Stimulated activated CD4-positive, alpha-beta T cell treated with anti-CD3 and anti-CD28 coated beads, Interleukin-4, amount 100 ng/mL, for 48 hours (primary cell): ENCODE results near the gene ZNF653.
A peak's percentile ranks its signal among the peaks of the same experiment; 100 is the strongest.
"Not testable (repeated sequence)": the region's sequence is repeated elsewhere in the genome, so short reads cannot be mapped to it uniquely, and the experiment has no call there.

ENCODE experiments used
- DNase-seq, 2 donors: peaks; one replicate each; pipeline ENCODE4 v3.0.0-alpha.2; 2020; ENCODE audit warnings: low read depth in 2 of 2

The ZNF653 gene

GRCh38 chr19:11456659-11457058 is 49.0 kb downstream of the ZNF653 start:
- no peak for DNase-seq

- not testable (repeated sequence) for DNase-seq
These were observed 50.4 kb downstream of the ZNF653 start for GRCh38 chr19:11455233-11455554.

- DNase-seq: no peak
These were observed 51.9 kb downstream of the ZNF653 start for GRCh38 chr19:11453468-11454341.

- DNase-seq: no peak
These were observed 52.9 kb downstream of the ZNF653 start for GRCh38 chr19:11452620-11453310.

DNA sequence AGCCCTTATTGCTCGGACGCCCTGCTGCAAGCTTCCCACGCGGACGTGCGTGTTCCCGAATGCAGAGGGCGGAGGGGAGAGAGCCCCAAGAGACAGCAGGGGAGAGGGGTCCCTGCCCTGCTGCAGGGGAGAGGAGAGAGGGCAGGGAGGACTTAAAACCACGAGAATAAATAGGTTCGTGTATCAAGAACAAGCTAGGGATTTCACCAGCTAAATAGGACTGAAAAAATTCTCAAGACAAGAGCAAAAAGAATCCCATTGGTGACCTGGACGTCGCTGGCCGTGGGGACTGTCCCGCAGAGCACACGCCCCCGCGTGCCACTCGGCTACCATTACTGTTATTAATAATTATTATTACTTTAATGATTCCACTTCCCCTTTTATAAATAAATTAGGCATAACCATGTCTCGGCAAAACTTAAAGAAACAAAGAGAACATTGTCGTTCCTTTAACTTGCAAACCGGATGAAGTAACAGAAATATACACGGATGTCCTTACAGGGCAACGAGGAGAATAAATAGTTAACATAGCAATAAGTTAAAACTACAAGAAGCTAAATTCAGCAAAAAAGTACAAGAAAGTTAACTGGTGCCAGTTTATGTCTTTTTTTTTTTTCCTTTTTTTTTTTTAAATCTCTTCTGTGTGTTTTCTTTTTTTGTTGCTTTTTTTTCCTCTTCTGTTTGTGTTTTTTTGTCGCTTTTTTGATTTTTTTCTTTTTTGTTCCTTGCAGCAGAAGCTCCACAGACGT is 53.6 kb downstream of the ZNF653 start:
- no peak for DNase-seq

DNA sequence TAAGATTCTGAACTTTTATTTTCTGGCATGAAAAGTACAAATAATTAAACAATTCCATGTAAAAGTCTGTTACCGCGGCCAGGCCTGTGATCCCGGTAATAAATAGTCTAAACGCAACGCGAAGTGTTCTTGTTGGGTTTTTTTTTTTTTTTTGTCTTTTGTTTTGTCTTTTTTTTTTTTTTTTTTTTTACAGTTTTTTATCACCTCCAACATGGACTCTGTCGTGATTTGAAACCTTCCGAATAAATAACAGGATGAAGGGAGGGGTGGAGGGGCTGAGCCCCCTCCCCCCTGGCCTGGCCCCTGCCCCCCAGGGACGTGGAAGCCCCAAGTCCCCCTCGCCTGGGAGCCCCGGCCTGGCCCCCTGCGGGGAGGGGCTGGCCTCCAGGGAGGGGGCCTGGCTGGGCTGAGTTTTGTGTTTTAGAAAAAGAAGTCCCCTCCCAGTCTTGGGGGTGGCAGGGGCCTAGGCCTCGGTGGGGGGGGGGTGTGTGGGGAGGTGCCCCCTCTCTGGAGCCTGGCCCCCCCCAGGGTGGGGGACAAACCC is 54.2 kb downstream of the ZNF653 start:
- no peak for DNase-seq

DNA sequence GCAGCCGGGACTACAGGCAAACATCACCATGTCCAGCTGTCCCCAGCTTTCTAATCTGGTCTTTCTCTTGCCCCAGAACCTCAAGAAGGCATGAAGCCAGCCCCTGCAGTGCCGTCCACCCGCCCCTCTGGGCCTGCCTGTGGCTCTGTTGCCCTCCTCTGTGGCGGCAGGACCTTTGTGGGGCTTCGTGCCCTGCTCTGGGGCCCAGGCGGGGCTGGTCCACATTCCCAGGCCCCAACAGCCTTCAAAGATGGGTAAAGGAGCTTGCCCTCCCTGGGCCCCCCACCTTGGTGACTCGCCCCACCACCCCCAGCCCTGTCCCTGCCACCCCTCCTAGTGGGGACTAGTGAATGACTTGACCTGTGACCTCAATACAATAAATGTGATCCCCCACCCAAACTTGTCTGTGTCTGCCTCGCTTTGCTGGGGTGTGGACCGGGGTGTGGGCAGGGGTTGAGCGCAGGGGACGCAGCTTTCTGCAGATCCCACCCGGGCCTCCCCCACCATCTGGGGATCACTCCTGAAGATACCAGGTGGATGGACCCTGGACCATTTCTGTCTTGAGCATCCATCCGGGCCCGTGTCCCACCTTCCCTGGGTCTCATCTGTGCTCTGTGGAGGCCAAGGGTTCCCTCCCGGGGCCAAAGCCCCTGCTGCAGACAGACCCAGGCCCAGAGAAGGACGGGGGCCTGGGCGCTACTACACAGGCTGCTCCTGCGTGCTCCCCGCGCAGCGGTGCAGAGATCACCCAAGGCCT is 54.9 kb downstream of the ZNF653 start:
- DNase-seq: no peak

DNA sequence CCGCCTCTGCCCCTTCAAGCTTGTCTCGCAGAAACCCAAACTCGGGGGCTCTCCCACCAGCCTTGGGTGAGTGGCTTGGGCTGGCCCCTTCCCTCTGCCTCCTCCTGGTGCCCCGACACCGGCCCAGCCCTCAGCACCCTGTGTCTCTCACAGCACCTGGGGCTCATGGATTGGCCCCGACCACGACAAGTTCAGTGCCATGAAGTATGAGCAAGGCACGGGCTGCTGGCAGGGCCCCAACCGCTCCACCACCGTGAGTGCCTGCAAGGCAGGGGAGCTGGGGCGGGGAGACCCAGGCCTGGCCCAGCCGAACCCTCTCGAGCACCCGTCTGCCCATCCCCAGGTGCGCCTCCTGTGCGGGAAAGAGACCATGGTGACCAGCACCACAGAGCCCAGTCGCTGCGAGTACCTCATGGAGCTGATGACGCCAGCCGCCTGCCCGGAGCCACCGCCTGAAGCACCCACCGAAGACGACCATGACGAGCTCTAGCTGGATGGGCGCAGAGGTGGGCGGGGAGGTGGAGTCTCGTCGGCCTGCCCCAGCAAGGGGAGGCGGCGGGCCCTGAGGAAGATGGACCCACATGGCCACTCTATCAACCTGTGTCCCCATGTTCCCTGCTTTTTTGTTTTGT is 56.6 kb downstream of the ZNF653 start:
- DNase-seq: no peak

DNA sequence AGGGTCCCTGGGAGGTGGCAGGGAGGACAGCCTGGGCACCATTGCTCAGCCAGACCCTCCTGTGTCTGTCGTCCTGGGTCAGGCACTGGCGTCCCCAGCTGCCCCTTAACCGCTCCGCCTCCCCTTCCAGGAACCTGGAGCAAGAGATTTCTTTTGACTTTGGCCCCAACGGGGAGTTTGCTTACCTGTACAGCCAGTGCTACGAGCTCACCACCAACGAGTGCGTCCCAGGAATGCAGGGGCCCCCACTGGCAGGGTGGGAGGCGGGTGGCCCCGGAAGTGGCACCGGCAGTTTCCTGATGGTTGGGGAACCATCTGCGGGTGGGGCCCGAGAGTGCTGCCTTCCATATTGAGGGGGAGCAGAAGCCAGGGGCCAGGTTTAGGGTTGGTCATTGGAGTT is 57.2 kb downstream of the ZNF653 start:
- no peak for DNase-seq

DNA sequence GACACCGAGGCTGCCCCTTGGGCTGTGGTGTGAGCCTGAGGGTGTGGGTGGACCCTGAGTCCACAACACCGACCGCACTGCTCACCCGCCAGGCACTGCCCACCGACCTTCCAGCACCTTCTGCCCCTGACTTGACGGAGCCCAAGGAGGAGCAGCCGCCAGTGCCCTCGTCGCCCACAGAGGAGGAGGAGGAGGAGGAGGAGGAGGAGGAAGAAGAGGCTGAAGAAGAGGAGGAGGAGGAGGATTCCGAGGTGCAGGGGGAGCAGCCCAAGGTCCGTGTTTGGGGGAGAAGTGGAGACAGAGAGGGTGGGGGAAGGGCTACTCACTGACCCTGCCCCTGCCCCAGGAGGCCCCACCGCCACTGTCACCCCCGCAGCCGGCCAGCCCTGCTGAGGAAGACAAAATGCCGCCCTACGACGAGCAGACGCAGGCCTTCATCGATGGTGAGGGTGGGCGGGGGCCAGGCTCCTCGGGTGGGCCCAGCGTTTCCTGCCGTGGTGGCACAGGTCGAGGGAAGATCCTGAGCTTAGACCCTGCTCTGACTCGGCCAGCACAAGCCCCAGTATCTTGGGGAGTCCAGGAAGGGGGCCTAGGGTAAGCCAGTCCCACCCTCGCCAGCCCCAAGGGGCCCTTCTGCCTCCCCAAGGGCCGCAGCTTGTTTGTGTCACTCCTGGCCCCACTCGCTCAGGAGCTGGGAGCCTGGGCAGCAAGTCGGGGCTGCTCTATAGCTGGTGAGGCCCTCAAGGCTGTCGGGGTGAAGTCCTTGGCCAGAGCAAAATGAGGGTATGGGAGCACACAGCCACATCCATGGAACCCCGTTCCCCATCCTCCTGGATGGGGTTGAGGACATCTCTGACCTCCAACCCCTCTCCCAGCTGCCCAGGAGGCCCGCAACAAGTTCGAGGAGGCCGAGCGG is 58.0 kb downstream of the ZNF653 start:
- no peak for DNase-seq

DNA sequence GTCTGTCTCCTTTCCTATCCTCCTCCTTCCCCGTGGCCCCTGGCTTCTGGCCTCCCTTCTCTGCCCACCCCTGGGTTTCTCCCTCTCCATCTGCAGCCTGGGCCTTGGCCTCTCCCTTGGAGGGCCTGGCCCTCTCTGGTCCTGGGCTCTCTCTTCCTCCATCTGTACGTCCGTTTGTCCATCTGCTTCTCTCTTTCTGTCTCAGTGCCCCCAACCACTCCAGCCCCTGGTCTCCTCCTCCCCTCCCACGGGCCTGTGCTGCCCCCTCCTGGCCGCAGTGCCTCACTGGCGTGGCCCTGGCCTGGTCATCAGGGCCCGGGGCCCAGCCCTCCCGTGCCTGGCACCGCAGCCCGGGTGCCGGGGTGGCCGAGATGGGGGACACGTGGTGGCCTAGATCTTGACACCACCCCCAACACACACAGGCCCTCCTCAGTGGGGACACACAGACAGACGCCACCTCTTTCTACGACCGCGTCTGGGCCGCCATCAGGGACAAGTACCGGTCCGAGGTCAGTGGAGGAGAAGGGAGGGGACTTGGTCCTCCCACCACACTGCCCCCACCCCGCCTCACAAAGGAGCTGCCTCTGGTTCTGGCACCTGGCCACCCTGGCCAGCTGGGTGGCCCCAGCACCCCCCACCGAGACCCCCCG is 58.9 kb downstream of the ZNF653 start:
- peak; percentile 16 to 40 for DNase-seq

- DNase-seq: no peak
These were observed 59.4 kb downstream of the ZNF653 start for GRCh38 chr19:11446271-11446651.

- DNase-seq: no peak
These were observed 60.5 kb downstream of the ZNF653 start for GRCh38 chr19:11445141-11445540.

DNA sequence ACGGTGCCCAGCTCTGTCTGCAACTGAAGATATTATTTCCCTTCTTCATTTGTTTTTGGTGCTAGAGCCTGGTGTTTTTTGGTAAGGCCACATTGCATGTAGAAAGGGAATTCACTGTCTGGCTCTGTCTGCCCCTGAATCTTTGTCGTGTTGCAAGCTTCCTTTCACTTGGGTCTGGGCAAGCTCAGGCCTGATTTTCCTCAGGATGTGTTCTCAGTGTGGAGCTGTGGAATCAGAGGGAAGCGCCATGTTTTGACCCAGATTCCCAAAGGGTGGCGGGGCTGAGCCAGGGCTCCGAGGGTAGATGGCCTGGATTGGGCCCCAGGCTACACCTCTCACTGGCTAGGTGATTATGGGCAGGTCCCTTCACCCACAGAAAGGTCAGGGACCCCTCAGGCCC is 61.6 kb downstream of the ZNF653 start:
- no peak for DNase-seq

GRCh38 chr19:11437955-11438354 is 67.7 kb downstream of the ZNF653 start:
- no peak for DNase-seq

GRCh38 chr19:11435833-11436313 is 69.8 kb downstream of the ZNF653 start:
- DNase-seq: no peak

DNA sequence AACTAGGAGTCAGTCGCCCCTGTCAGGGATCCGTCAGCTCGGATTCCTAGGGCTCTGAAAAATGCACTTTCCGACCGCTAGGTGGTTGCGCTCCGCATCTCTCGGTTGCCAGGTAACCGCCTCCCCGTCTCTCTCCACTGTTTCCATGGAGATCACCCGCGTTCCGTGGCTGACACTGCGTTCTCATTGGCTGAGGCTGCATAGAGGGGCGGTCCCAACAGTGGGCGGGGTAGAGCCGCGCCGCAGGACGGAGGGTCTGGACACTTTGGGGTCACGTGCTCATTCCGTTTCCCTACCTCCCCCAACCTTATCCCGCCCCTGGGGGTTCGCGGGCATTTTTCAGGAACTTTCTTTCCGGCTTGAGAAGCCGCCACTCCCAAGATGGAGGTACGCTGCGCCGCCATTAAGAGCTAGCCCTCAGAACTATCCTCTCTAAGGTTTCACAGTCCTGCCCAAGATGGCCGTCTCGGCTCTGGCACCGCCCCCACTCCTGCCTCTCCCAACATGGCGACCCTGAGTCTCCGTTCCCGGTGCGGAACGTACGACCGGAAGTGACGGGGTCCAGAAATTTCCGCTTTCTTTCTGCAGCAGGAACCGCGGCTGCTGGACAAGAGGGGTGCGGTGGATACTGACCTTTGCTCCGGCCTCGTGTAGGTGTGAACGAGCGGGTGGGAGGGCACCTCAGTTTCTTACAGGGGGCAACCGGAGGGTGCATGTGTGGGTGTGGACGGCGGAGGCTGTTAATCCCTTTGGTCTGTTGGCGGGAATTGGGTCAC is 70.4 kb downstream of the ZNF653 start, which contains the start of the genes ODAD3 and PRKCSH:
ODAD3 (minus strand) TSS at position 65 of the 776 bp plus-strand sequence. CDS start 105 bp downstream, outside the sequence.
PRKCSH (plus strand) TSS at position 579 of the 776 bp plus-strand sequence. CDS start 483 bp downstream, outside the sequence.
- peak; percentile 97 to 99 for DNase-seq

DNA sequence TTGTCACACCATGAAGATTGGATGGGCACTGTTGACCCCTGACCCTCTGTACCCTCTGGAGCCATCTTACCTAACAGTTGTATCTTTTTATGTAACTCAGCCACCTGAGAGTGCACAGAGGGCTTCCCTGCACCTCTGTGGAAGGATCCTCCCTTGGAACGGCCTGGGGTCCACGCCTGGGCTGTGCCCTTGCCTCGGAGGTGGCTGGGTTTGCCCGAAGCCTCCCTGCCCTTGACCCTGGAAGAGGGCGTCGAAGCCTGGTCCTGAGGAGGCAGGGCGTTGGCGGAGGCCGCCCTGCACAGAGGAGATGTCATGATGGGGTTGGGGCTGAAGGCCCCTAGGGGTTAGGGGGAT is 71.0 kb downstream of the ZNF653 start:
- DNase-seq: no peak
